ENCODE results near the gene NCEH1.

NCEH1 gene

DNA sequence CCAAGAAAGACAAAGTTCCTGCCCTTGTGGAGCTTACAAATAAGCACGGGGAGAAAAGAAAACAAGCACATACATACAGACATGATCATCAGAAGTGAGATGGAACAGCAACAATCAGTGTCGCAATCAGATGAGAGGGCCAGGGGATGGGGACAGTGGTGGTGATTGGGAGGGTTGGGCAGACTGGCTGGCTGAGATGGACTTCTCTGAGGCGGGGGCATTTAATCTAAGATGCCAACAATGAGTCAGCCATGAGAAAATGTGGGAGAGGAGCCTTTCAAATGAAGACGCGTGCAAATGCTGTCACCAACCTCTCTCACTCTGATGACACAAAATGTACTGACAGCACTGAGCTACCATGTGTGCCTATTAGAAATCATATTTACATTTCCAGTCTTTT, 81.4 kb downstream of the NCEH1 start:
- DNase-seq (ENCODE audit: low spot score): no peak
- H3K27ac ChIP-seq: peak overlapping the region; percentile 33; the same call in 1 of the 2 replicates
- CTCF ChIA-PET: interaction anchor here (0.6 kb wide), 1 partner anchor 95 kb away, joined by 3 read pairs; no protein-coding TSS in a partner anchor
- POLR2A ChIA-PET (ENCODE audit: low non-redundant PET): no interaction called here
- no peak for TF ChIP-seq CTCF (conservative IDR thresholded peaks at IDR 0.05; ENCODE audit: low read depth)

- peak overlapping the region; percentile 81 for H3K27ac ChIP-seq
- DNase-seq (ENCODE audit: low spot score): no peak
- TF ChIP-seq CTCF (conservative IDR thresholded peaks at IDR 0.05; ENCODE audit: low read depth): no peak
- POLR2A ChIA-PET (ENCODE audit: low non-redundant PET): no interaction called here
- CTCF ChIA-PET: no interaction called here
These were observed 83.6 kb downstream of the NCEH1 start for GRCh38 chr3:172627057-172627809.

GRCh38 chr3:172626021-172626640, 84.7 kb downstream of the NCEH1 start:
- POLR2A ChIA-PET (ENCODE audit: low non-redundant PET): no interaction called here
- peak overlapping the region; percentile 81 for H3K27ac ChIP-seq

DNA sequence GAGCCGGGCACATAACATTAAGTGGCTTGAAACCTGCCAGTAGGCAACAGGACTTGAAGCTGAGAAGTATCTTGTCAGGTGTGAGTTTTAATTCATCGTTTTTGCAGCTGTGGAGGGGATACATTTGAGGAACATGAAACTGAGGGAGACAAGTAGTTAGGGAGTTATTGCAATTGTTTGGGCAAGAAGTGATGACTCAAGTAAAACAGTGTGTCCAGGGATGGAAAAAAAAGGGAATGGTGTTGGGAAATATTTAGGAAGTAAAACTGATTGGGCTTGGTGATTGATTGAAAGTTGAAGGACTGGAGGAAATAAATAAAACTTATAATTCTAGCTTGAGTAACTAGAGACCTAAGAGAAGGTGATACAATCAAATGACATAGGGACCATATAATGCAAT, 85.5 kb downstream of the NCEH1 start:
- no peak for DNase-seq (ENCODE audit: low spot score)
- ChIA-PET CTCF (interaction anchor here (1.0 to 1.1 kb wide), 2 partner anchors 29 to 42 kb away, joined by 3 read pairs; no protein-coding TSS in a partner anchor), POLR2A (ENCODE audit: low non-redundant PET) (no interaction called here)
- H3K27ac ChIP-seq: peak overlapping the region; percentile 76
- no peak for TF ChIP-seq CTCF (conservative IDR thresholded peaks at IDR 0.05; ENCODE audit: low read depth)

More at GRCh38 chr3:172626021-172626640, 84.7 kb downstream of the NCEH1 start:
- CTCF ChIA-PET: interaction anchor here (1.1 kb wide), 1 partner anchor 30 kb away, joined by 3 read pairs; no protein-coding TSS in a partner anchor
- no peak for DNase-seq (ENCODE audit: low spot score)
- no peak for TF ChIP-seq CTCF (conservative IDR thresholded peaks at IDR 0.05; ENCODE audit: low read depth)

DNA sequence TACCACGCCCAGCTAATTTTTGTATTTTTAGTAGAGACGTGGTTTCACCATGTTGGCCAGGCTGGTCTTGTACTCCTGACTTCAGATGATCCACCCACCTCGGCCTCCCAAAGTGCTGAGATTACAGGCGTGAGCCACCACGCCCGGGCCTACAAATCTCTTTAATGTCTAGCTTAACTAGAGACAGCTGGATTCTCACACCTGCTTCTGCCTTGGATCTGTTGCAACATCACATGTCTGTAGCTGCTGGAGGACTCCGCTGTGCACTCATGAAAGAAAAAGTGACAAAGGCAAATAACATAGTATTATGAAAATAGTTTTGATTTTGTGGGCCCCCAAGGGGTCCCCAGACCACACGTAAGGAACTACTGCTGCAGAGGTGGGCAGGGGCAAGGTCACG, 85.9 kb downstream of the NCEH1 start:
- CTCF ChIA-PET: interaction anchor here (1.0 to 1.1 kb wide), 2 partner anchors 29 to 42 kb away, joined by 3 read pairs; no protein-coding TSS in a partner anchor

More for the DNA sequence above, 85.9 kb downstream of the NCEH1 start:
- peak overlapping the region; percentile 76 for H3K27ac ChIP-seq
- TF ChIP-seq CTCF (conservative IDR thresholded peaks at IDR 0.05; ENCODE audit: low read depth): no peak
- POLR2A ChIA-PET (ENCODE audit: low non-redundant PET): no interaction called here
- no peak for DNase-seq (ENCODE audit: low spot score)

All from RWPE1 (cell line).